SW 1271 (cell line): ENCODE data around the gene FILIP1L.

ENCODE experiments used
- DNase-seq, 2 experiments: peaks; one replicate each; lab custom pipeline; 2025; lab: John Stamatoyannopoulos, UW

FILIP1L gene

GRCh38 chr3:100042166-100042981 lies 71.9 kb downstream of the FILIP1L start:
- peak in 1 of 2 experiments; percentile 39 for DNase-seq

GRCh38 chr3:100041328-100041749 lies 73.0 kb downstream of the FILIP1L start:
- peak; percentile 57 to 86 for DNase-seq

GRCh38 chr3:100040451-100041225 lies 73.7 kb downstream of the FILIP1L start:
- DNase-seq = peak in 1 of 2 experiments; percentile 29

- no peak for DNase-seq
Observed at GRCh38 chr3:100039075-100039474, 75.2 kb downstream of the FILIP1L start.

GRCh38 chr3:100033903-100034471 lies 80.3 kb downstream of the FILIP1L start:
- DNase-seq = no peak

- no peak for DNase-seq
Observed at GRCh38 chr3:100033184-100033583, 81.1 kb downstream of the FILIP1L start.

GRCh38 chr3:100032243-100032642 lies 82.1 kb downstream of the FILIP1L start:
- no peak for DNase-seq

GRCh38 chr3:100030914-100031425 lies 83.3 kb downstream of the FILIP1L start:
- no peak for DNase-seq

GRCh38 chr3:100030346-100030745 lies 84.0 kb downstream of the FILIP1L start:
- no peak for DNase-seq

GRCh38 chr3:100029689-100030088 lies 84.6 kb downstream of the FILIP1L start:
- DNase-seq = no peak

- DNase-seq = no peak
Observed at GRCh38 chr3:100029052-100029451, 85.2 kb downstream of the FILIP1L start.

GRCh38 chr3:100027321-100027720 lies 87.0 kb downstream of the FILIP1L start:
- no peak for DNase-seq

GRCh38 chr3:100024520-100025303 lies 89.6 kb downstream of the FILIP1L start:
- DNase-seq = no peak

GRCh38 chr3:100023595-100023994 lies 90.7 kb downstream of the FILIP1L start:
- DNase-seq = no peak

GRCh38 chr3:100023150-100023549 lies 91.2 kb downstream of the FILIP1L start:
- no peak for DNase-seq

- DNase-seq = no peak
Observed at GRCh38 chr3:100022506-100022905, 91.8 kb downstream of the FILIP1L start.

GRCh38 chr3:100020876-100021644 lies 93.2 kb downstream of the FILIP1L start:
- DNase-seq = no peak

- DNase-seq = no peak
Observed at GRCh38 chr3:100019719-100020118, 94.6 kb downstream of the FILIP1L start.

- no peak for DNase-seq
Observed at GRCh38 chr3:100018806-100019205, 95.5 kb downstream of the FILIP1L start.

- no peak for DNase-seq
Observed at GRCh38 chr3:100010087-100010417, 104.2 kb downstream of the FILIP1L start.
